Testis (tissue), 2 donors: ENCODE measurements around the gene SDCCAG8.

Experiments used
- CTCF ChIP-seq, 3 experiments: fragments of 450-650 bp in 2 of 3; fragments of 200-600 bp in 1 of 3; sonication (generic) in 1 of 3; IDR thresholded peaks; one replicate each; pipeline ENCODE4 v1.5.1; 2016 to 2019; ENCODE audit warnings: antibody characterized with exemption in 3 of 3, mild to moderate bottlenecking in 2 of 3, moderate library complexity in 1 of 3
- POLR2A ChIP-seq: fragments of 450-650 bp; IDR thresholded peaks from one replicate; pipeline ENCODE4 v1.6.1; 2017; ENCODE audit warnings: antibody characterized with exemption, mild to moderate bottlenecking, moderate library complexity

- TF ChIP-seq CTCF (IDR thresholded peaks at IDR 0.05) (no peak), POLR2A (no peak)
Measured at GRCh38 chr1:243390162-243390791, 134.4 kb downstream of the SDCCAG8 start.
